Loucy (cell line): Measurements from ENCODE around the gene PACSIN2.

Experiments used
- H2AFZ ChIP-seq: fragments of 200-600 bp; sonication (generic); 2 replicates; pipeline ENCODE4 v1.6.0; 2016; ENCODE audit warnings: antibody characterized with exemption, mild to moderate bottlenecking, low read length, moderate library complexity
- H3F3A ChIP-seq: fragments of 200-600 bp; 2 replicates; pipeline ENCODE4 v1.6.0; 2016; ENCODE audit warnings: antibody characterized with exemption, low read depth, mild to moderate bottlenecking
- H3K27me3 ChIP-seq: fragments of 200-600 bp; sonication (generic); 2 replicates; pipeline ENCODE4 v1.6.1; 2014; ENCODE audit warnings: low read length, mild to moderate bottlenecking; ENCODE audit not compliant: insufficient read depth, poor library complexity, severe bottlenecking
- H3K36me3 ChIP-seq: fragments of 200-600 bp; sonication (generic); 2 replicates; pipeline ENCODE4 v1.6.1; 2016; ENCODE audit warnings: low read length; ENCODE audit not compliant: insufficient read depth
- H3K4me1 ChIP-seq: fragments of 200-600 bp; sonication (generic); 2 replicates; pipeline ENCODE4 v1.5.1; 2014; ENCODE audit warnings: low read length, mild to moderate bottlenecking; ENCODE audit not compliant: insufficient read depth, poor library complexity, severe bottlenecking
- H3K4me2 ChIP-seq: fragments of 200-600 bp; sonication (generic); 2 replicates; pipeline ENCODE4 v1.6.0; 2014; ENCODE audit warnings: antibody characterized with exemption, low read length, low read depth, mild to moderate bottlenecking; ENCODE audit not compliant: poor library complexity, severe bottlenecking
- H3K4me3 ChIP-seq: fragments of 200-600 bp; sonication (generic); 2 replicates; pipeline ENCODE4 v1.5.1; 2014; ENCODE audit warnings: low read length, mild to moderate bottlenecking, mixed read lengths; ENCODE audit not compliant: poor library complexity, severe bottlenecking
- H3K79me2 ChIP-seq: fragments of 200-600 bp; sonication (generic); 2 replicates; pipeline ENCODE4 v1.6.1; 2014; ENCODE audit warnings: low read length; ENCODE audit not compliant: insufficient read depth
- H3K9ac ChIP-seq: fragments of 200-600 bp; sonication (generic); 2 replicates; pipeline ENCODE4 v1.6.0; 2014; ENCODE audit warnings: mild to moderate bottlenecking, low read depth, low read length, moderate library complexity; ENCODE audit not compliant: poor library complexity, severe bottlenecking
- H3K9me2 ChIP-seq: fragments of 200-600 bp; sonication (generic); replicated peaks from 2 replicates; pipeline ENCODE4 v1.6.1; 2016; ENCODE audit warnings: low read depth, low read length, mixed read lengths
- H3K9me3 ChIP-seq: fragments of 200-600 bp; sonication (generic); 2 replicates; pipeline ENCODE4 v1.6.1; 2014; ENCODE audit warnings: mild to moderate bottlenecking, antibody characterized with exemption, low read length, low read depth; ENCODE audit not compliant: insufficient read depth
- H4K20me1 ChIP-seq: fragments of 200-600 bp; sonication (generic); 2 replicates; pipeline ENCODE4 v1.6.0; 2014; ENCODE audit warnings: antibody characterized with exemption, low read length, mild to moderate bottlenecking; ENCODE audit not compliant: insufficient read depth, poor library complexity, severe bottlenecking
- EZH2phosphoT487 ChIP-seq: fragments of 200-600 bp; IDR thresholded peaks from 2 replicates; pipeline ENCODE4 v1.6.1; 2018; ENCODE audit warnings: antibody characterized with exemption, mild to moderate bottlenecking, moderate library complexity, borderline replicate concordance
- TF ChIP-seq, protein P1 (sequence below): fragments of 200-600 bp; sonication (generic); conservative IDR thresholded peaks from 2 replicates; pipeline ENCODE4 v1.5.1; 2014; ENCODE audit warnings: mild to moderate bottlenecking, antibody characterized with exemption, low read length

PACSIN2 gene

DNA sequence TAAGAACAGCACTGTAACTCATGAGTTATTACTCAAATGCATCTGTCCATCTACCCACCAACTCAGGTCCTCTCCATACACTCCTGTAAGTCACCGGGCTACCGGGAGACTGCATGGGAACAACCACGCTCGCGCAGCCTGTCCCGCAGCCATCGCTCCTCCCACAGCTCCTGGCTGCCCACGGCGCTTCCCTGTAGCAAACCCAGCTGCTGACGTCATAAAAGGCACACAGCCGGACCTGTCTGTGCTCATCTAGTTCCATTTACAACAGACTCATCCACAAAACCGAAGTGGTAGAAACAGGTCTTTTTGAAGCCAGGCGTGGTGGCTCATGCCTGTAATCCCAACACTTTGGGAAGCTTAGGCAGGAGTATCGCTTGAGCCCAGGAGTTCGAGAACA, 23.4 kb upstream of the PACSIN2 start:
- Histone ChIP-seq H3K9me3 (no peaks in the 10 kb centered on the region), H3K36me3 (no peaks in the 10 kb centered on the region), H3K4me2 (no peak overlapping the region), H3K9ac (no peak overlapping the region), H4K20me1 (no peaks in the 10 kb centered on the region), H3K27me3 (no peaks in the 10 kb centered on the region), H3K9me2 (no peaks in the 10 kb centered on the region), H2AFZ (no peak overlapping the region), H3K79me2 (no peaks in the 10 kb centered on the region), H3K4me3 (no peak overlapping the region), H3F3A (no peaks in the 10 kb centered on the region), H3K4me1 (no peaks in the 10 kb centered on the region)
- TF ChIP-seq, protein P1, sequence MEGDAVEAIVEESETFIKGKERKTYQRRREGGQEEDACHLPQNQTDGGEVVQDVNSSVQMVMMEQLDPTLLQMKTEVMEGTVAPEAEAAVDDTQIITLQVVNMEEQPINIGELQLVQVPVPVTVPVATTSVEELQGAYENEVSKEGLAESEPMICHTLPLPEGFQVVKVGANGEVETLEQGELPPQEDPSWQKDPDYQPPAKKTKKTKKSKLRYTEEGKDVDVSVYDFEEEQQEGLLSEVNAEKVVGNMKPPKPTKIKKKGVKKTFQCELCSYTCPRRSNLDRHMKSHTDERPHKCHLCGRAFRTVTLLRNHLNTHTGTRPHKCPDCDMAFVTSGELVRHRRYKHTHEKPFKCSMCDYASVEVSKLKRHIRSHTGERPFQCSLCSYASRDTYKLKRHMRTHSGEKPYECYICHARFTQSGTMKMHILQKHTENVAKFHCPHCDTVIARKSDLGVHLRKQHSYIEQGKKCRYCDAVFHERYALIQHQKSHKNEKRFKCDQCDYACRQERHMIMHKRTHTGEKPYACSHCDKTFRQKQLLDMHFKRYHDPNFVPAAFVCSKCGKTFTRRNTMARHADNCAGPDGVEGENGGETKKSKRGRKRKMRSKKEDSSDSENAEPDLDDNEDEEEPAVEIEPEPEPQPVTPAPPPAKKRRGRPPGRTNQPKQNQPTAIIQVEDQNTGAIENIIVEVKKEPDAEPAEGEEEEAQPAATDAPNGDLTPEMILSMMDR: no peak
- no peak for TF ChIP-seq EZH2phosphoT487

DNA sequence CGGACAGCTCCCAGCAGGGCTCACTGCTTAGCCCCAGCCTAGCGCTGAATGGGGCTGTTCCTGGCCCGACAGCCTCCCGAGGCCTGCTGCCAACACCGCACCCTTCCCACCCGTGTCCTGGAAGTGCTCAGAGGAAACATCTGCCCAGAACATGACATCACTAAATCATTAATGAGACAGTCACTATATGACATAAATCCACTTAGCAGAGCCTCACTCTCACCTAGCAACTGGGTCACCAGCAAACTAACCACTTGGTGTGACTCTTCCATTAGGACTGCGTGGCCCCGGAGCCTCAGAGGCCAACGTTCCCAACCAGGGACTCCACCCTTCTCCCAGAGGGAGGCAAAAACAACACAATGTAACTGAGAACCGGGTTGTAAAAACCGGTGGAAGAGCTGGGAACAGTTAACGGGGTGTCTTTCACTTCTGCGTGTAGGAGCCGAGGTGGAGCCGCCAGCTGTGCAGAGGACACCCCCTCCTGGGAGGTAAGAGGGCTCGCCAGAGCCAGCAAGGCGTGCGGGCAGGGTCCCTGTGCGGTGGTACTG, 21.4 kb upstream of the PACSIN2 start:
- Histone ChIP-seq H2AFZ (no peak overlapping the region), H3F3A (no peaks in the 10 kb centered on the region), H3K4me3 (no peak overlapping the region)

DNA sequence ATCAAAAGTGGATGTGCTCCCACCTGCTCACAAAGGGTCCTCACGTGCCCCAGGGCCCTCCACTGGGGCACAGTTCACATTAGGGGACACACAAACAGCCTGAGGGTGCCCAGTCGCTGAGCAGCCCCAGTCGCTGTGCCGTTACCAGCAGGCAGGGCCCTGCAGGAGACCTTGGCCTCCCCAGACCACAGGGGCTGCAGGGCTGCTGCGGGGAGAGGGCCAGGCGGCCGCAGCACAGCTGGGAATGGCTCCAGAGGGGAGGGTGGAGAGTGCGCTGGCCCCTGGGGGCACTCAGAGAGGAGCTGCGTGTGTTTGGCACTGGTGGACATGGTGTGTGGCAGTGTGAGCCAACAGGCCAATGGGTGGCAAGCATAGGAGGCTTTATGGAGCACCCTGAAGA, 20.3 kb upstream of the PACSIN2 start:
- Histone ChIP-seq H3K36me3 (no peaks in the 10 kb centered on the region), H3K79me2 (no peaks in the 10 kb centered on the region), H3K4me3 (no peak overlapping the region), H2AFZ (no peak overlapping the region), H3K4me1 (no peaks in the 10 kb centered on the region), H4K20me1 (no peaks in the 10 kb centered on the region), H3K9me3 (no peaks in the 10 kb centered on the region), H3K4me2 (no peak overlapping the region), H3K9me2 (no peaks in the 10 kb centered on the region), H3K9ac (no peak overlapping the region), H3K27me3 (no peaks in the 10 kb centered on the region), H3F3A (no peaks in the 10 kb centered on the region)
- TF ChIP-seq EZH2phosphoT487: no peak
- TF ChIP-seq, protein P1: no peak

More for the DNA sequence above, 21.4 kb upstream of the PACSIN2 start:
- H4K20me1 ChIP-seq: no peaks in the 10 kb centered on the region
- no peak overlapping the region for H3K4me2 ChIP-seq
- H3K36me3 ChIP-seq: no peaks in the 10 kb centered on the region
- H3K79me2 ChIP-seq: no peaks in the 10 kb centered on the region
- no peaks in the 10 kb centered on the region for H3K9me2 ChIP-seq
- TF ChIP-seq, protein P1: no peak
- no peak for TF ChIP-seq EZH2phosphoT487
- no peak overlapping the region for H3K9ac ChIP-seq
- no peaks in the 10 kb centered on the region for H3K27me3 ChIP-seq
- H3K4me1 ChIP-seq: no peaks in the 10 kb centered on the region
- H3K9me3 ChIP-seq: no peaks in the 10 kb centered on the region
